Colon (tissue), 2 donors: ENCODE measurements around the gene ESPNL.

ENCODE experiments used
- FAIRE-seq: peaks from 2 replicates; lab custom pipeline; 2012; peaks lifted over from hg19 to GRCh38; lab: Jason Lieb, UNC
- donor health status: control.
- donor health status: control.

ESPNL gene

GRCh38 chr2:238142382-238143205 lies 42.5 kb downstream of the ESPNL start:
- FAIRE-seq, result no peak

- FAIRE-seq, result no peak
Measured at GRCh38 chr2:238143239-238143951, 43.3 kb downstream of the ESPNL start.

- no peak for FAIRE-seq
Measured at GRCh38 chr2:238144262-238144661, 44.1 kb downstream of the ESPNL start.

- no peak for FAIRE-seq
Measured at GRCh38 chr2:238145046-238145445, 44.9 kb downstream of the ESPNL start.

GRCh38 chr2:238145851-238146250 lies 45.7 kb downstream of the ESPNL start:
- no peak for FAIRE-seq

- no peak for FAIRE-seq
Measured at GRCh38 chr2:238146884-238147544, 46.9 kb downstream of the ESPNL start.

- FAIRE-seq, result no peak
Measured at GRCh38 chr2:238148981-238149380, 48.8 kb downstream of the ESPNL start.

- FAIRE-seq, result no peak
Measured at GRCh38 chr2:238149841-238150572, 49.9 kb downstream of the ESPNL start.

- FAIRE-seq, result no peak
Measured at GRCh38 chr2:238150686-238151085, 50.5 kb downstream of the ESPNL start.

GRCh38 chr2:238151205-238151604 lies 51.1 kb downstream of the ESPNL start:
- no peak for FAIRE-seq

GRCh38 chr2:238151628-238152235 lies 51.6 kb downstream of the ESPNL start:
- no peak for FAIRE-seq

- no peak for FAIRE-seq
Measured at GRCh38 chr2:238152771-238153688, 52.9 kb downstream of the ESPNL start.

GRCh38 chr2:238154570-238154969 lies 54.4 kb downstream of the ESPNL start:
- no peak for FAIRE-seq

- no peak for FAIRE-seq
Measured at GRCh38 chr2:238155051-238155760, 55.1 kb downstream of the ESPNL start.

- no peak for FAIRE-seq
Measured at GRCh38 chr2:238155761-238156694, 55.9 kb downstream of the ESPNL start.

- FAIRE-seq, result no peak
Measured at GRCh38 chr2:238157506-238158017, 57.4 kb downstream of the ESPNL start.

GRCh38 chr2:238158018-238158508 lies 57.9 kb downstream of the ESPNL start:
- FAIRE-seq, result no peak

GRCh38 chr2:238158509-238159070 lies 58.5 kb downstream of the ESPNL start, which contains the start of gene ERFE:
Gene ERFE (plus strand): TSS chr2:238158970. CDS start chr2:238159008, 38 bp downstream.
- FAIRE-seq, result no peak
